Neural progenitor cell (in vitro differentiated cells): ENCODE data around the gene ACTR3. TPM values are rescaled to one million over a fixed set of nuclear protein-coding genes. Genes with fewer than 3 reads are reported as not detected.

Experiments
- DNase-seq: peaks from one replicate; pipeline ENCODE4 v3.0.0-alpha.2; 2016; ENCODE audit warnings: low spot score
- H2AFZ ChIP-seq: fragments of 200-600 bp; sonication (generic); replicated peaks from 2 replicates; pipeline ENCODE4 v1.6.1; 2016; ENCODE audit warnings: antibody characterized with exemption
- H3F3A ChIP-seq: fragments of 200-600 bp; sonication (generic); 2 replicates; pipeline ENCODE4 v1.6.1; 2016; ENCODE audit warnings: antibody characterized with exemption, low read depth
- H3K27ac ChIP-seq: fragments of 200-600 bp; sonication (generic); 2 replicates; pipeline ENCODE4 v1.5.1; 2016; ENCODE audit warnings: mild to moderate bottlenecking
- H3K27me3 ChIP-seq: fragments of 200-600 bp; sonication (generic); 2 replicates; pipeline ENCODE4 v1.6.1; 2016; ENCODE audit warnings: mild to moderate bottlenecking, moderate library complexity
- H3K36me3 ChIP-seq: fragments of 200-600 bp; sonication (generic); 2 replicates; pipeline ENCODE4 v1.5.1; 2016
- H3K4me1 ChIP-seq: fragments of 200-600 bp; sonication (generic); 2 replicates; pipeline ENCODE4 v1.6.1; 2016; ENCODE audit warnings: mixed run types
- H3K4me2 ChIP-seq: fragments of 200-600 bp; sonication (generic); 2 replicates; pipeline ENCODE4 v1.6.1; 2016
- H3K4me3 ChIP-seq: fragments of 200-600 bp; sonication (generic); 2 replicates; pipeline ENCODE4 v1.5.1; 2016
- H3K79me2 ChIP-seq: fragments of 200-600 bp; sonication (generic); 2 replicates; pipeline ENCODE4 v1.6.1; 2016; ENCODE audit warnings: low read depth
- H3K9ac ChIP-seq: fragments of 200-600 bp; sonication (generic); 2 replicates; pipeline ENCODE4 v1.6.1; 2016
- H3K9me3 ChIP-seq: fragments of 200-600 bp; sonication (generic); 2 replicates; pipeline ENCODE4 v1.5.1; 2016; ENCODE audit warnings: low read depth
- H4K20me1 ChIP-seq: fragments of 200-600 bp; sonication (generic); 2 replicates; pipeline ENCODE4 v1.6.1; 2016; ENCODE audit warnings: low read depth
- H3K27ac Mint-ChIP-seq: 3 replicates; pipeline ENCODE4 v1.8.0; 2021; ENCODE audit warnings: mixed read lengths
- H3K27me3 Mint-ChIP-seq: 2 replicates; pipeline ENCODE4 v1.8.0; 2022; ENCODE audit warnings: low read depth, mild to moderate bottlenecking, inconsistent platforms, moderate library complexity, mixed read lengths; ENCODE audit not compliant: insufficient read depth
- H3K36me3 Mint-ChIP-seq: 3 replicates; pipeline ENCODE4 v1.8.0; 2021; ENCODE audit warnings: mixed read lengths
- H3K4me1 Mint-ChIP-seq: 3 replicates; pipeline ENCODE4 v1.8.0; 2021; ENCODE audit warnings: mixed read lengths
- H3K4me3 Mint-ChIP-seq: 3 replicates; pipeline ENCODE4 v1.8.0; 2021; ENCODE audit warnings: mild to moderate bottlenecking, moderate library complexity, mixed read lengths
- H3K9me3 Mint-ChIP-seq: 3 replicates; pipeline ENCODE4 v1.8.0; 2020; ENCODE audit warnings: mixed read lengths
- CTCF ChIP-seq: fragments of 200-600 bp; sonication (generic); IDR thresholded peaks from 2 replicates; pipeline ENCODE4 v1.5.1; 2017; ENCODE audit warnings: antibody characterized with exemption, mild to moderate bottlenecking
- EZH2 ChIP-seq: fragments of 200-600 bp; sonication (generic); IDR thresholded peaks from 2 replicates; pipeline ENCODE4 v1.6.1; 2017; ENCODE audit warnings: antibody characterized with exemption, mild to moderate bottlenecking, moderate library complexity
- EZH2phosphoT487 ChIP-seq: fragments of 200-600 bp; sonication (generic); IDR thresholded peaks from 2 replicates; pipeline ENCODE4 v1.6.1; 2017; ENCODE audit warnings: antibody characterized with exemption
- total RNA-seq: library from RNA; depleted of rRNA; stranded (reverse); fragments of >200 nt; gene quantifications from 2 replicates; pipeline ENCODE4 v1.2.3, GENCODE V29; 2015; ENCODE audit warnings: low replicate concordance

The ACTR3 gene
- total RNA-seq, 1 donor from 2014 or later, result 175 TPM

GRCh38 chr2:113972766-113973165, 82.9 kb downstream of the ACTR3 start:
- no peaks in the 10 kb centered on the region for H3K9me3 Mint-ChIP-seq
- H3K4me1 ChIP-seq, result peaks cover 6% of the 10 kb centered on the region
- H4K20me1 ChIP-seq, result no peaks in the 10 kb centered on the region
- H3K9me3 ChIP-seq, result no peaks in the 10 kb centered on the region
- H3K27ac Mint-ChIP-seq, result no peak overlapping the region
- no peak overlapping the region for H3K9ac ChIP-seq
- peaks cover 23% of the 10 kb centered on the region for H3K4me1 Mint-ChIP-seq
- peaks cover 10% of the 10 kb centered on the region for H3K27me3 Mint-ChIP-seq
- H3K4me2 ChIP-seq, result no peak overlapping the region
- TF ChIP-seq EZH2 (no peak), EZH2phosphoT487 (no peak), CTCF (no peak)
- DNase-seq, result no peak
- no peak overlapping the region for H3K27ac ChIP-seq
- no peak overlapping the region for H3K4me3 ChIP-seq
- no peaks in the 10 kb centered on the region for H3F3A ChIP-seq
- peaks cover 2% of the 10 kb centered on the region for H3K36me3 Mint-ChIP-seq
- no peaks in the 10 kb centered on the region for H3K79me2 ChIP-seq
- no peak overlapping the region for H3K4me3 Mint-ChIP-seq
- no peaks in the 10 kb centered on the region for H3K27me3 ChIP-seq
- H3K36me3 ChIP-seq, result no peaks in the 10 kb centered on the region
- no peak overlapping the region for H2AFZ ChIP-seq

- peaks cover 11% of the 10 kb centered on the region for H3K27me3 Mint-ChIP-seq
- peaks cover under 1% of the 10 kb centered on the region for H3K9me3 Mint-ChIP-seq
Measured at GRCh38 chr2:113973810-113974209, 83.9 kb downstream of the ACTR3 start.

GRCh38 chr2:113974727-113975126, 84.8 kb downstream of the ACTR3 start:
- Histone ChIP-seq H4K20me1 (no peaks in the 10 kb centered on the region), H3K27ac (no peak overlapping the region), H3K27me3 (no peaks in the 10 kb centered on the region), H3K4me3 (no peak overlapping the region), H3K36me3 (no peaks in the 10 kb centered on the region), H3K79me2 (no peaks in the 10 kb centered on the region), H2AFZ (no peak overlapping the region), H3K9me3 (no peaks in the 10 kb centered on the region), H3K4me1 (peaks cover 6% of the 10 kb centered on the region), H3K9ac (no peak overlapping the region), H3F3A (peaks cover 4% of the 10 kb centered on the region), H3K4me2 (no peak overlapping the region)
- Mint-ChIP-seq H3K27me3 (peaks cover 13% of the 10 kb centered on the region), H3K9me3 (peaks cover 3% of the 10 kb centered on the region), H3K36me3 (peaks cover 10% of the 10 kb centered on the region), H3K4me3 (no peak overlapping the region), H3K27ac (peak overlapping the region; percentile 7), H3K4me1 (peaks cover 25% of the 10 kb centered on the region)
- no peak for TF ChIP-seq CTCF
- TF ChIP-seq EZH2, result no peak
- TF ChIP-seq EZH2phosphoT487, result no peak
- DNase-seq, result no peak

More at GRCh38 chr2:113973810-113974209, 83.9 kb downstream of the ACTR3 start:
- Histone ChIP-seq H3K9me3 (no peaks in the 10 kb centered on the region), H3K4me1 (peaks cover 6% of the 10 kb centered on the region), H3K27ac (no peak overlapping the region), H3F3A (no peaks in the 10 kb centered on the region), H3K36me3 (no peaks in the 10 kb centered on the region), H3K9ac (no peak overlapping the region), H3K27me3 (no peaks in the 10 kb centered on the region), H2AFZ (no peak overlapping the region), H3K79me2 (no peaks in the 10 kb centered on the region), H3K4me3 (no peak overlapping the region), H4K20me1 (no peaks in the 10 kb centered on the region), H3K4me2 (no peak overlapping the region)
- H3K4me3 Mint-ChIP-seq, result no peak overlapping the region
- H3K36me3 Mint-ChIP-seq, result peaks cover 7% of the 10 kb centered on the region
- H3K27ac Mint-ChIP-seq, result no peak overlapping the region
- DNase-seq, result no peak
- peaks cover 25% of the 10 kb centered on the region for H3K4me1 Mint-ChIP-seq
- TF ChIP-seq CTCF (no peak), EZH2phosphoT487 (no peak), EZH2 (no peak)
